B cell (primary cell): ENCODE data around the gene UACA. TPM values are rescaled to one million over a fixed set of nuclear protein-coding genes. Genes with fewer than 3 reads are reported as not detected.

ENCODE experiments used
- ATAC-seq: fragments of 200-7000 bp; cut with Tn5 transposase; one replicate; pipeline ENCODE4 v1.10.0; 2021; ENCODE audit warnings: low read depth, mild to moderate bottlenecking, moderate number of reproducible peaks, moderate library complexity
- CTCF ChIA-PET: fragments of 350-600 bp; sonication (Branson Sonifier 250); formaldehyde crosslinking; loops from one replicate; lab custom pipeline; 2021; ENCODE audit warnings: antibody characterized with exemption, inconsistent platforms; lab: Charles Lee
- POLR2A ChIA-PET: fragments of 350-600 bp; sonication (Branson Sonifier 250); formaldehyde crosslinking; loops from one replicate; lab custom pipeline; 2021; ENCODE audit warnings: antibody characterized with exemption; lab: Charles Lee
- DNase-seq: peaks from one replicate; pipeline ENCODE4 v3.0.0; 2013
- H2AFZ ChIP-seq: 2 replicates; pipeline ENCODE4 v1.6.1; 2012; ENCODE audit warnings: mild to moderate bottlenecking, low read depth, low read length; ENCODE audit not compliant: insufficient read depth, poor library complexity, severe bottlenecking
- H3K27ac ChIP-seq, 2 donors: 1 replicate in 1 of 2; 2 replicates in 1 of 2; pipeline ENCODE4 v1.5.1; 2012 to 2013; ENCODE audit warnings: low read length in 2 of 2, mild to moderate bottlenecking in 2 of 2, moderate library complexity in 1 of 2
- H3K27me3 ChIP-seq, 4 experiments: fragments of 200-600 bp in 1 of 4; sonication (generic) in 1 of 4; replicated peaks in 1 of 4; 1 replicate in 2 of 4; 2 replicates in 2 of 4; pipeline versions ENCODE4 v1.6.1 to v1.7.0; 2013 to 2016; ENCODE audit warnings: low read length in 3 of 4, mild to moderate bottlenecking in 2 of 4, mixed read lengths in 1 of 4, moderate library complexity in 1 of 4; ENCODE audit not compliant: insufficient read depth in 4 of 4, control insufficient read depth in 3 of 4; ENCODE audit errors: control extremely low read depth in 1 of 4
- H3K36me3 ChIP-seq, 2 experiments: replicated peaks in 1 of 2; 1 replicate in 1 of 2; 2 replicates in 1 of 2; pipeline versions ENCODE4 v1.6.1 to v1.7.1; 2013; ENCODE audit warnings: low read length in 1 of 2; ENCODE audit not compliant: insufficient read depth in 2 of 2, control insufficient read depth in 1 of 2; ENCODE audit errors: control extremely low read depth in 1 of 2, extremely low read depth in 1 of 2
- H3K4me1 ChIP-seq, 2 donors: fragments of 200-600 bp in 1 of 2; sonication (generic) in 1 of 2; 1 replicate in 1 of 2; 2 replicates in 1 of 2; pipeline versions ENCODE4 v1.5.1 to v1.6.1; 2013 to 2017; ENCODE audit warnings: low read length in 2 of 2; ENCODE audit not compliant: control insufficient read depth in 2 of 2, insufficient read depth in 2 of 2
- H3K4me2 ChIP-seq: replicated peaks from 2 replicates; pipeline ENCODE3; 2012; ENCODE audit warnings: mild to moderate bottlenecking, low read depth, low read length; ENCODE audit not compliant: poor library complexity, severe bottlenecking
- H3K4me3 ChIP-seq, 5 experiments: fragments of 200-600 bp in 1 of 5; sonication (generic) in 1 of 5; 1 replicate in 3 of 5; 2 replicates in 2 of 5; pipeline versions ENCODE4 v1.5.1 to v1.7.0; 2011 to 2016; ENCODE audit warnings: low read length in 4 of 5, mild to moderate bottlenecking in 4 of 5, low read depth in 2 of 5, control low read depth in 1 of 5, moderate library complexity in 1 of 5; ENCODE audit not compliant: insufficient read depth in 1 of 5; ENCODE audit errors: control extremely low read depth in 1 of 5, extremely low read depth in 1 of 5
- H3K79me2 ChIP-seq: fragments of 200-600 bp; sonication (generic); one replicate; pipeline ENCODE4 v1.6.0; 2016; ENCODE audit warnings: low read length; ENCODE audit not compliant: control insufficient read depth, insufficient read depth
- H3K9ac ChIP-seq: fragments of 200-600 bp; sonication (generic); 2 replicates; pipeline ENCODE4 v1.6.1; 2017; ENCODE audit warnings: mild to moderate bottlenecking, low read length, moderate library complexity
- H3K9me3 ChIP-seq, 3 donors: one replicate each; pipeline versions ENCODE4 v1.6.1 to v1.7.1; 2013; ENCODE audit warnings: low read length in 2 of 3; ENCODE audit not compliant: control insufficient read depth in 2 of 3, insufficient read depth in 1 of 3; ENCODE audit errors: control extremely low read depth in 1 of 3
- H4K20me1 ChIP-seq: 2 replicates; pipeline ENCODE4 v1.6.0; 2012; ENCODE audit warnings: mild to moderate bottlenecking, low read length; ENCODE audit not compliant: insufficient read depth, control insufficient read depth, poor library complexity, severe bottlenecking
- H3K27ac Mint-ChIP-seq: one replicate; pipeline ENCODE4 v1.8.0; 2021; ENCODE audit warnings: mixed read lengths
- H3K27me3 Mint-ChIP-seq: one replicate; pipeline ENCODE4 v1.8.0; 2021; ENCODE audit warnings: mixed read lengths
- H3K4me1 Mint-ChIP-seq: one replicate; pipeline ENCODE4 v1.8.0; 2021; ENCODE audit warnings: mixed read lengths
- H3K4me3 Mint-ChIP-seq: one replicate; pipeline ENCODE4 v1.8.0; 2021; ENCODE audit warnings: mixed read lengths
- H3K9me3 Mint-ChIP-seq: one replicate; pipeline ENCODE4 v1.8.0; 2022; ENCODE audit warnings: mixed read lengths; ENCODE audit not compliant: insufficient read depth
- CTCF ChIP-seq: fragments of 200-600 bp; IDR thresholded peaks from one replicate; pipeline ENCODE4 v1.8.0; 2022; ENCODE audit warnings: antibody characterized with exemption, mild to moderate bottlenecking
- EZH2 ChIP-seq: IDR thresholded peaks from 2 replicates; pipeline ENCODE4 v1.6.1; 2012; ENCODE audit warnings: borderline replicate concordance, low read depth, mild to moderate bottlenecking, moderate library complexity, low read length; ENCODE audit not compliant: insufficient read depth, poor library complexity, severe bottlenecking
- WGBS: methylation state at CpG from one replicate; pipeline ENCODE4 v1.1.5; 2013; ENCODE audit warnings: missing lambda C conversion rate; ENCODE audit not compliant: insufficient coverage; 5-methylcytosine and 5-hydroxymethylcytosine counted together
- intact Hi-C: fragments of 100-400 bp; cut with micrococcal nuclease; formaldehyde crosslinking; loops from one replicate; pipeline ENCODE4 v1.10.0; 2022
- polyA plus RNA-seq: library from polyadenylated mRNA; depleted of rRNA; stranded (reverse); fragments of >200 nt; gene quantifications from 2 replicates; pipeline ENCODE4 v1.2.3, GENCODE V29; 2012
- total RNA-seq, 2 donors: library from RNA; stranded (reverse); fragments of 120-200 nt in 1 of 2; gene quantifications; 1 replicate in 1 of 2; 2 replicates in 1 of 2; pipeline versions ENCODE4 v1.2.3 to v1.2.4, GENCODE V29; 2013 to 2022

Gene UACA
- total and polyA plus RNA-seq, 2 donors (not counting 1 experiment from before 2014, with no cell fraction given): 2.7 to 3.3 TPM

- TF ChIP-seq CTCF (no peak), EZH2 (no peak)
Observed at GRCh38 chr15:70610541-70610940, 152.8 kb downstream of the UACA start.

GRCh38 chr15:70609889-70610288, 153.5 kb downstream of the UACA start:
- 93% methylated on average over 9 of the region's 10 CpGs for WGBS
- Mint-ChIP-seq H3K27me3 (peaks cover 25% of the 10 kb centered on the region), H3K27ac (no peak overlapping the region), H3K9me3 (no peaks in the 10 kb centered on the region), H3K4me1 (no peaks in the 10 kb centered on the region), H3K4me3 (no peak overlapping the region)
- H3K79me2 ChIP-seq: no peaks in the 10 kb centered on the region
- no peaks in the 10 kb centered on the region for H3K4me1 ChIP-seq
- CTCF ChIA-PET: interaction anchor here (0.5 kb wide), 1 partner anchor 201 kb away, joined by 3 read pairs; no protein-coding TSS in a partner anchor
- no peak overlapping the region for H2AFZ ChIP-seq
- H3K27ac ChIP-seq: no peak overlapping the region
- no peak overlapping the region for H3K4me3 ChIP-seq
- no peak overlapping the region for H3K9ac ChIP-seq
- H4K20me1 ChIP-seq: no peaks in the 10 kb centered on the region
- peaks cover 0 to 8% (median 0%) of the 10 kb centered on the region in 4 experiments for H3K27me3 ChIP-seq
- POLR2A ChIA-PET: no interaction called here
- DNase-seq (no peak), ATAC-seq (no peak)
- no peak for TF ChIP-seq CTCF
- no peak for TF ChIP-seq EZH2
- peaks cover 0 to 4% (median 0%) of the 10 kb centered on the region in 3 donors for H3K9me3 ChIP-seq
- H3K36me3 ChIP-seq: no peaks in the 10 kb centered on the region
- intact Hi-C loops: no loop called here
- no peak overlapping the region for H3K4me2 ChIP-seq

More at GRCh38 chr15:70610541-70610940, 152.8 kb downstream of the UACA start:
- no peak overlapping the region for H2AFZ ChIP-seq
- no peak overlapping the region for H3K4me3 Mint-ChIP-seq
- H3K36me3 ChIP-seq: no peaks in the 10 kb centered on the region
- DNase-seq: no peak
- H3K9me3 Mint-ChIP-seq: no peaks in the 10 kb centered on the region
- CTCF ChIA-PET: no interaction called here
- peaks cover 0 to 4% (median 0%) of the 10 kb centered on the region in 3 donors for H3K9me3 ChIP-seq
- no peaks in the 10 kb centered on the region for H4K20me1 ChIP-seq
- no peaks in the 10 kb centered on the region for H3K79me2 ChIP-seq
- H3K27ac Mint-ChIP-seq: no peak overlapping the region
- no peak overlapping the region for H3K4me2 ChIP-seq
- no CpG with 5 or more reads among the region's 2 CpGs for WGBS
- no peak overlapping the region for H3K9ac ChIP-seq
- H3K4me3 ChIP-seq: no peak overlapping the region
- no peak for ATAC-seq
- H3K27me3 ChIP-seq: peaks cover 0 to 8% (median 1%) of the 10 kb centered on the region in 4 experiments
- H3K4me1 Mint-ChIP-seq: no peaks in the 10 kb centered on the region
- intact Hi-C loops: no loop called here
- H3K27ac ChIP-seq: no peak overlapping the region
- no peaks in the 10 kb centered on the region for H3K4me1 ChIP-seq
- POLR2A ChIA-PET: no interaction called here
- peaks cover 31% of the 10 kb centered on the region for H3K27me3 Mint-ChIP-seq
